ENCODE measurements around the gene ANP32E.

DNA sequence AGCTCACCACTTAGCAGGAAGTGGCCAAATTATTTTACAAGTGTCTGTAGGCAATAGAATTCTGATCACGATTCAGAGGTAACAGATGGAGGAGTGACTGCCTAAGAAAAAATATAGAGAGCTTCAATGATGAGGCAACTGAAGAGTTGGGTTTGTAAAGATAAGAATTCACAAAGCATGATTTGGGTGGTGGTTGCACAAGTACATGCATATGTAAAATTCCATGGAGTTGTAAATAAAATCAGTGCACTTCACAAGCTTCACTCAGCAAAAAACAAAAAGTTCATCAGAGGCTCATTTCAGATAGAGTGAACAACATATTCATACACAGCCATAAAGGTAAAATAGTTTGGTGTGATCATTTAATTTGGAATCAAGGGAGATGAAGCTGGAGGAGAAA, 10.9 kb downstream of the ANP32E start:
- TF ChIP-seq, protein P1, sequence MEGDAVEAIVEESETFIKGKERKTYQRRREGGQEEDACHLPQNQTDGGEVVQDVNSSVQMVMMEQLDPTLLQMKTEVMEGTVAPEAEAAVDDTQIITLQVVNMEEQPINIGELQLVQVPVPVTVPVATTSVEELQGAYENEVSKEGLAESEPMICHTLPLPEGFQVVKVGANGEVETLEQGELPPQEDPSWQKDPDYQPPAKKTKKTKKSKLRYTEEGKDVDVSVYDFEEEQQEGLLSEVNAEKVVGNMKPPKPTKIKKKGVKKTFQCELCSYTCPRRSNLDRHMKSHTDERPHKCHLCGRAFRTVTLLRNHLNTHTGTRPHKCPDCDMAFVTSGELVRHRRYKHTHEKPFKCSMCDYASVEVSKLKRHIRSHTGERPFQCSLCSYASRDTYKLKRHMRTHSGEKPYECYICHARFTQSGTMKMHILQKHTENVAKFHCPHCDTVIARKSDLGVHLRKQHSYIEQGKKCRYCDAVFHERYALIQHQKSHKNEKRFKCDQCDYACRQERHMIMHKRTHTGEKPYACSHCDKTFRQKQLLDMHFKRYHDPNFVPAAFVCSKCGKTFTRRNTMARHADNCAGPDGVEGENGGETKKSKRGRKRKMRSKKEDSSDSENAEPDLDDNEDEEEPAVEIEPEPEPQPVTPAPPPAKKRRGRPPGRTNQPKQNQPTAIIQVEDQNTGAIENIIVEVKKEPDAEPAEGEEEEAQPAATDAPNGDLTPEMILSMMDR (IDR thresholded peaks at IDR 0.05; ENCODE audit: poor library complexity): no peak
- TF ChIP-seq EZH2 (IDR thresholded peaks at IDR 0.05; ENCODE audit: borderline replicate concordance) (no peak), EZH2phosphoT487 (IDR thresholded peaks at IDR 0.05; ENCODE audit: low read depth, severe bottlenecking, unreplicated experiment) (no peak)

Data from hepatocyte (in vitro differentiated cells).